Measurements from ENCODE around the gene CCSER1. TPM values are rescaled to one million over a fixed set of nuclear protein-coding genes. Genes with fewer than 3 reads are reported as not detected.
"Not testable (repeated sequence)": the region's sequence is repeated elsewhere in the genome, so short reads cannot be mapped to it uniquely, and the experiment has no call there.

Gene CCSER1
- total RNA-seq, 1 donor from 2014 or later: 13.8 TPM

GRCh38 chr4:90484894-90485293 is 357.7 kb downstream of the CCSER1 start:
- intact Hi-C loops (cut with DNase I); DNase-seq; ATAC-seq (ENCODE audit: poor library complexity): not testable (repeated sequence)

GRCh38 chr4:90486346-90486745 is 359.2 kb downstream of the CCSER1 start:
- no peak for ATAC-seq (ENCODE audit: poor library complexity)
- intact Hi-C loops (cut with DNase I): no loop called here
- no peak for DNase-seq

- intact Hi-C loops (cut with DNase I): no loop called here
- ATAC-seq (ENCODE audit: poor library complexity) (no peak), DNase-seq (no peak)
These were observed 368.0 kb downstream of the CCSER1 start for GRCh38 chr4:90495211-90495610.

GRCh38 chr4:90495936-90496335 is 368.7 kb downstream of the CCSER1 start:
- DNase-seq (no peak), ATAC-seq (ENCODE audit: poor library complexity) (no peak)
- intact Hi-C loops (cut with DNase I): no loop called here

GRCh38 chr4:90498175-90498574 is 371.0 kb downstream of the CCSER1 start:
- intact Hi-C loops (cut with DNase I): no loop called here
- no peak for DNase-seq
- ATAC-seq (ENCODE audit: poor library complexity): no peak

GRCh38 chr4:90503677-90504076 is 376.5 kb downstream of the CCSER1 start:
- no peak for ATAC-seq (ENCODE audit: poor library complexity)
- intact Hi-C loops (cut with DNase I): no loop called here
- no peak for DNase-seq

- DNase-seq: no peak
- intact Hi-C loops (cut with DNase I): no loop called here
- no peak for ATAC-seq (ENCODE audit: poor library complexity)
These were observed 388.0 kb downstream of the CCSER1 start for GRCh38 chr4:90515191-90515590.

- intact Hi-C loops (cut with DNase I): no loop called here
- ATAC-seq (ENCODE audit: poor library complexity) (no peak), DNase-seq (no peak)
These were observed 401.4 kb downstream of the CCSER1 start for GRCh38 chr4:90528551-90528950.

- intact Hi-C loops (cut with DNase I): no loop called here
- ATAC-seq (ENCODE audit: poor library complexity): no peak
- no peak for DNase-seq
These were observed 409.2 kb downstream of the CCSER1 start for GRCh38 chr4:90536408-90536807.

- intact Hi-C loops (cut with DNase I): no loop called here
- DNase-seq (no peak), ATAC-seq (ENCODE audit: poor library complexity) (no peak)
These were observed 410.3 kb downstream of the CCSER1 start for GRCh38 chr4:90537491-90537890.

GRCh38 chr4:90540536-90540935 is 413.3 kb downstream of the CCSER1 start:
- DNase-seq: no peak
- intact Hi-C loops (cut with DNase I): no loop called here
- no peak for ATAC-seq (ENCODE audit: poor library complexity)

GRCh38 chr4:90542216-90542615 is 415.0 kb downstream of the CCSER1 start:
- ATAC-seq (ENCODE audit: poor library complexity) (no peak), DNase-seq (no peak)
- intact Hi-C loops (cut with DNase I): no loop called here

- intact Hi-C loops (cut with DNase I): no loop called here
- ATAC-seq (ENCODE audit: poor library complexity) (no peak), DNase-seq (no peak)
These were observed 416.4 kb downstream of the CCSER1 start for GRCh38 chr4:90543419-90544170.

- ATAC-seq (ENCODE audit: poor library complexity) (no peak), DNase-seq (no peak)
- intact Hi-C loops (cut with DNase I): no loop called here
These were observed 417.4 kb downstream of the CCSER1 start for GRCh38 chr4:90544532-90545045.

GRCh38 chr4:90545380-90545779 is 418.2 kb downstream of the CCSER1 start:
- intact Hi-C loops (cut with DNase I): no loop called here
- no peak for ATAC-seq (ENCODE audit: poor library complexity)

GRCh38 chr4:90546114-90546513 is 418.9 kb downstream of the CCSER1 start:
- DNase-seq (no peak), ATAC-seq (ENCODE audit: poor library complexity) (no peak)
- intact Hi-C loops (cut with DNase I): no loop called here

More at GRCh38 chr4:90545380-90545779, 418.2 kb downstream of the CCSER1 start:
- no peak for DNase-seq

GRCh38 chr4:90570615-90571014 is 443.4 kb downstream of the CCSER1 start:
- ATAC-seq (ENCODE audit: poor library complexity): no peak

GRCh38 chr4:90572996-90573395 is 445.8 kb downstream of the CCSER1 start:
- DNase-seq (no peak), ATAC-seq (ENCODE audit: poor library complexity) (no peak)
- intact Hi-C loops (cut with DNase I): no loop called here

More at GRCh38 chr4:90570615-90571014, 443.4 kb downstream of the CCSER1 start:
- no peak for DNase-seq
- intact Hi-C loops (cut with DNase I): no loop called here

- intact Hi-C loops (cut with DNase I): no loop called here
- no peak for DNase-seq
- ATAC-seq (ENCODE audit: poor library complexity): no peak
These were observed 448.2 kb downstream of the CCSER1 start for GRCh38 chr4:90575371-90575770.

- ATAC-seq (ENCODE audit: poor library complexity): no peak
- intact Hi-C loops (cut with DNase I): no loop called here
These were observed 453.1 kb downstream of the CCSER1 start for GRCh38 chr4:90580326-90580725.

GRCh38 chr4:90582087-90582486 is 454.9 kb downstream of the CCSER1 start:
- intact Hi-C loops (cut with DNase I): no loop called here
- ATAC-seq (ENCODE audit: poor library complexity): no peak

More at GRCh38 chr4:90580326-90580725, 453.1 kb downstream of the CCSER1 start:
- no peak for DNase-seq

More at GRCh38 chr4:90582087-90582486, 454.9 kb downstream of the CCSER1 start:
- DNase-seq: no peak

Data from Right ventricle myocardium superior (tissue), 1 donor.